ENCODE results near the gene PPM1E.

PPM1E gene

DNA sequence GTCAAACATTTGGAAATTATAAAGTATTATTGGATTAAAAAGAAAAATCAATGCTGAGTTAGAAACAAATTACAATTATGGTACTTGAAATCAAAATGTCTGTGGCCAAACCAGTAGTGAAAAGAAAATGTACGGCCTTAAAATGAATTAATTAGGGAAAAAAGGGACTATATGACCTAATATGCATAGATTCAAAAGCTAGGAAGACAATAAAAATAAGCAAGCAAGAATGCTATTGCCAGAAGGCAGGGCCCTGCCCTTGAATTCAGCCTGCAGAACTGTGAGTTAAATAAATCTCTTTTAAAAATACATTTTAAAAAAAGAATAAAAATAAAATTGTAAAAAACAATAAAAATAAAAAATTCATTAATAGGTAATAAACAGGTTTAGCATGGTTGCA, 262.4 kb downstream of the PPM1E start:
- TF ChIP-seq SNAI2 (CRISPR knock-in tag; IDR thresholded peaks at IDR 0.05) (no peak), ISL1 (CRISPR knock-in tag; IDR thresholded peaks at IDR 0.05) (no peak), ZNF8 (CRISPR knock-in tag; IDR thresholded peaks at IDR 0.05) (no peak)
- no peak for ATAC-seq

GRCh38 chr17:59024916-59025315, 269.3 kb downstream of the PPM1E start:
- no peak for TF ChIP-seq BACH2 (CRISPR knock-in tag; IDR thresholded peaks at IDR 0.05; ENCODE audit: borderline replicate concordance)
- no peak for TF ChIP-seq ESRRG (CRISPR knock-in tag; IDR thresholded peaks at IDR 0.05)
- no peak for TF ChIP-seq TOX (CRISPR knock-in tag; IDR thresholded peaks at IDR 0.05; ENCODE audit: borderline replicate concordance)
- TF ChIP-seq PATZ1 (CRISPR knock-in tag; IDR thresholded peaks at IDR 0.05; ENCODE audit: borderline replicate concordance): no peak
- TF ChIP-seq ARNTL (CRISPR knock-in tag; IDR thresholded peaks at IDR 0.05; ENCODE audit: borderline replicate concordance, low read depth): no peak
- TF ChIP-seq TCF4 (CRISPR knock-in tag; IDR thresholded peaks at IDR 0.05; ENCODE audit: borderline replicate concordance): no peak
- no peak for TF ChIP-seq OSR1 (CRISPR knock-in tag; IDR thresholded peaks at IDR 0.05)
- TF ChIP-seq SNAI2 (CRISPR knock-in tag; IDR thresholded peaks at IDR 0.05): no peak
- ATAC-seq: no peak

GRCh38 chr17:59026176-59026939, 270.7 kb downstream of the PPM1E start:
- no peak for TF ChIP-seq RARB (CRISPR knock-in tag; IDR thresholded peaks at IDR 0.05)
- TF ChIP-seq GLIS3 (CRISPR knock-in tag; IDR thresholded peaks at IDR 0.05): no peak
- no peak for TF ChIP-seq CREB5 (CRISPR knock-in tag; IDR thresholded peaks at IDR 0.05; ENCODE audit: low read depth)
- TF ChIP-seq ZNF8 (CRISPR knock-in tag; IDR thresholded peaks at IDR 0.05): no peak
- TF ChIP-seq TOX (CRISPR knock-in tag; IDR thresholded peaks at IDR 0.05; ENCODE audit: borderline replicate concordance): no peak
- TF ChIP-seq CSRNP3 (CRISPR knock-in tag; IDR thresholded peaks at IDR 0.05): no peak
- no peak for TF ChIP-seq ZNF565 (CRISPR knock-in tag; conservative IDR thresholded peaks at IDR 0.05; ENCODE audit: low read depth)
- ATAC-seq: no peak

GRCh38 chr17:59027750-59028149, 272.1 kb downstream of the PPM1E start:
- no peak for ATAC-seq
- no peak for TF ChIP-seq BACH2 (CRISPR knock-in tag; IDR thresholded peaks at IDR 0.05; ENCODE audit: borderline replicate concordance)
- no peak for TF ChIP-seq SNAI2 (CRISPR knock-in tag; IDR thresholded peaks at IDR 0.05)
- no peak for TF ChIP-seq CREB5 (CRISPR knock-in tag; IDR thresholded peaks at IDR 0.05; ENCODE audit: low read depth)
- TF ChIP-seq ZNF565 (CRISPR knock-in tag; conservative IDR thresholded peaks at IDR 0.05; ENCODE audit: low read depth): no peak
- no peak for TF ChIP-seq TCF4 (CRISPR knock-in tag; IDR thresholded peaks at IDR 0.05; ENCODE audit: borderline replicate concordance)
- TF ChIP-seq ESRRG (CRISPR knock-in tag; IDR thresholded peaks at IDR 0.05): no peak
- TF ChIP-seq CSDC2 (CRISPR knock-in tag; IDR thresholded peaks at IDR 0.05): no peak
- TF ChIP-seq RARB (CRISPR knock-in tag; IDR thresholded peaks at IDR 0.05): no peak
- no peak for TF ChIP-seq ZFP30 (CRISPR knock-in tag; IDR thresholded peaks at IDR 0.05)
- no peak for TF ChIP-seq CSRNP3 (CRISPR knock-in tag; IDR thresholded peaks at IDR 0.05)
- no peak for TF ChIP-seq PPARA (CRISPR knock-in tag; IDR thresholded peaks at IDR 0.05; ENCODE audit: borderline replicate concordance)
- TF ChIP-seq ZC3H10 (CRISPR knock-in tag; IDR thresholded peaks at IDR 0.05): no peak
- TF ChIP-seq ZNF70 (CRISPR knock-in tag; IDR thresholded peaks at IDR 0.05): no peak
- no peak for TF ChIP-seq GLIS3 (CRISPR knock-in tag; IDR thresholded peaks at IDR 0.05)
- TF ChIP-seq, protein P1, sequence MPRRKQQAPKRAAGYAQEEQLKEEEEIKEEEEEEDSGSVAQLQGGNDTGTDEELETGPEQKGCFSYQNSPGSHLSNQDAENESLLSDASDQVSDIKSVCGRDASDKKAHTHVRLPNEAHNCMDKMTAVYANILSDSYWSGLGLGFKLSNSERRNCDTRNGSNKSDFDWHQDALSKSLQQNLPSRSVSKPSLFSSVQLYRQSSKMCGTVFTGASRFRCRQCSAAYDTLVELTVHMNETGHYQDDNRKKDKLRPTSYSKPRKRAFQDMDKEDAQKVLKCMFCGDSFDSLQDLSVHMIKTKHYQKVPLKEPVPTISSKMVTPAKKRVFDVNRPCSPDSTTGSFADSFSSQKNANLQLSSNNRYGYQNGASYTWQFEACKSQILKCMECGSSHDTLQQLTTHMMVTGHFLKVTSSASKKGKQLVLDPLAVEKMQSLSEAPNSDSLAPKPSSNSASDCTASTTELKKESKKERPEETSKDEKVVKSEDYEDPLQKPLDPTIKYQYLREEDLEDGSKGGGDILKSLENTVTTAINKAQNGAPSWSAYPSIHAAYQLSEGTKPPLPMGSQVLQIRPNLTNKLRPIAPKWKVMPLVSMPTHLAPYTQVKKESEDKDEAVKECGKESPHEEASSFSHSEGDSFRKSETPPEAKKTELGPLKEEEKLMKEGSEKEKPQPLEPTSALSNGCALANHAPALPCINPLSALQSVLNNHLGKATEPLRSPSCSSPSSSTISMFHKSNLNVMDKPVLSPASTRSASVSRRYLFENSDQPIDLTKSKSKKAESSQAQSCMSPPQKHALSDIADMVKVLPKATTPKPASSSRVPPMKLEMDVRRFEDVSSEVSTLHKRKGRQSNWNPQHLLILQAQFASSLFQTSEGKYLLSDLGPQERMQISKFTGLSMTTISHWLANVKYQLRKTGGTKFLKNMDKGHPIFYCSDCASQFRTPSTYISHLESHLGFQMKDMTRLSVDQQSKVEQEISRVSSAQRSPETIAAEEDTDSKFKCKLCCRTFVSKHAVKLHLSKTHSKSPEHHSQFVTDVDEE (CRISPR knock-in tag; IDR thresholded peaks at IDR 0.05): no peak
- TF ChIP-seq ARNTL (CRISPR knock-in tag; IDR thresholded peaks at IDR 0.05; ENCODE audit: borderline replicate concordance, low read depth): no peak
- no peak for TF ChIP-seq OSR1 (CRISPR knock-in tag; IDR thresholded peaks at IDR 0.05)
- no peak for TF ChIP-seq ZFP3 (CRISPR knock-in tag; IDR thresholded peaks at IDR 0.05)
